SK-N-SH (cell line): ENCODE results near the gene NFKBIA. TPM values are rescaled to one million over a fixed set of nuclear protein-coding genes. Genes with fewer than 3 reads are reported as not detected.

Experiments used
- CTCF ChIA-PET: fragments of 300-600, 350-600 bp; formaldehyde crosslinking; extraction: SDS; loops from one replicate; lab custom pipeline; 2021; lab: Yijun Ruan, JAX
- POLR2A ChIA-PET: fragments of 350-600 bp; sonication (Branson Sonifier 250); formaldehyde crosslinking; extraction: SDS; loops from one replicate; lab custom pipeline; 2020; ENCODE audit warnings: antibody characterized with exemption, inconsistent platforms; lab: Yijun Ruan, JAX
- DNase-seq: peaks from one replicate; pipeline ENCODE4 v3.0.0; 2012
- H2AFZ ChIP-seq: fragments of 200-600 bp; sonication (generic); 2 replicates; pipeline ENCODE4 v1.8.1; 2016; ENCODE audit warnings: antibody characterized with exemption, mild to moderate bottlenecking, low read depth
- H3F3A ChIP-seq: fragments of 200-600 bp; sonication (generic); replicated peaks from 2 replicates; pipeline ENCODE3; 2016; ENCODE audit warnings: antibody characterized with exemption, mild to moderate bottlenecking; ENCODE audit not compliant: insufficient read depth
- H3K27ac ChIP-seq, 2 experiments: fragments of 200-500 bp in 1 of 2; fragments of 200-600 bp in 1 of 2; sonication (Bioruptor generic) in 1 of 2; sonication (generic), shearing (Covaris generic) in 1 of 2; 2 replicates each; pipeline versions ENCODE4 v1.5.1 to v1.6.1; 2014 to 2016; ENCODE audit warnings: low read depth in 2 of 2, inconsistent platforms in 1 of 2, low read length in 1 of 2, mild to moderate bottlenecking in 1 of 2, mixed read lengths in 1 of 2
- H3K27me3 ChIP-seq: fragments of 200-600 bp; sonication (generic), shearing (Covaris generic); 2 replicates; pipeline ENCODE4 v1.6.1; 2016; ENCODE audit warnings: mixed run types; ENCODE audit not compliant: insufficient read depth
- H3K36me3 ChIP-seq, 2 experiments: fragments of 200-500 bp in 1 of 2; fragments of 200-600 bp in 1 of 2; sonication (Bioruptor generic) in 1 of 2; sonication (generic) in 1 of 2; replicated peaks in 1 of 2; 2 replicates each; pipeline versions ENCODE3 to v1.5.1; 2014 to 2016; ENCODE audit warnings: low read length in 1 of 2, mild to moderate bottlenecking in 1 of 2; ENCODE audit not compliant: insufficient read depth in 2 of 2, control insufficient read depth in 1 of 2
- H3K4me1 ChIP-seq, 2 experiments: fragments of 200-500 bp in 1 of 2; fragments of 200-600 bp in 1 of 2; sonication (Bioruptor generic) in 1 of 2; sonication (generic), shearing (Covaris generic) in 1 of 2; 2 replicates each; pipeline versions ENCODE4 v1.5.1 to v1.6.1; 2014 to 2016; ENCODE audit warnings: low read depth in 1 of 2, low read length in 1 of 2, mixed run types in 1 of 2; ENCODE audit not compliant: insufficient read depth in 2 of 2, control insufficient read depth in 1 of 2
- H3K4me2 ChIP-seq: fragments of 200-600 bp; sonication (generic), shearing (Covaris generic); 2 replicates; pipeline ENCODE4 v1.6.1; 2017; ENCODE audit warnings: mixed run types
- H3K4me3 ChIP-seq, 2 experiments: fragments of 200-500 bp in 1 of 2; fragments of 200-600 bp in 1 of 2; sonication (Bioruptor generic) in 1 of 2; sonication (generic), shearing (Covaris generic) in 1 of 2; 2 replicates each; pipeline versions ENCODE4 v1.5.1 to v1.8.1; 2014 to 2016; ENCODE audit warnings: low read depth in 2 of 2, inconsistent platforms in 1 of 2, low read length in 1 of 2, mild to moderate bottlenecking in 1 of 2, mixed read lengths in 1 of 2, moderate library complexity in 1 of 2
- H3K79me2 ChIP-seq: fragments of 200-600 bp; sonication (generic); 2 replicates; pipeline ENCODE4 v1.8.1; 2017; ENCODE audit warnings: mild to moderate bottlenecking; ENCODE audit not compliant: insufficient read depth
- H3K9ac ChIP-seq: fragments of 200-600 bp; sonication (generic); 2 replicates; pipeline ENCODE4 v1.6.1; 2017; ENCODE audit warnings: mixed run types
- H3K9me2 ChIP-seq: fragments of 200-600 bp; sonication (generic); 2 replicates; pipeline ENCODE4 v1.6.1; 2017; ENCODE audit warnings: mixed run types
- H3K9me3 ChIP-seq: fragments of 200-600 bp; sonication (generic); 2 replicates; pipeline ENCODE4 v1.6.1; 2017; ENCODE audit warnings: mixed run types, mild to moderate bottlenecking, moderate library complexity
- H4K20me1 ChIP-seq: fragments of 200-600 bp; sonication (generic); 2 replicates; pipeline ENCODE4 v1.6.1; 2017; ENCODE audit warnings: mild to moderate bottlenecking, mixed run types; ENCODE audit not compliant: insufficient read depth
- CHD2 ChIP-seq: fragments of 150-350 bp; IDR thresholded peaks from 2 replicates; pipeline ENCODE4 v1.6.1; 2018; ENCODE audit warnings: low read length; ENCODE audit not compliant: partially characterized antibody
- FOXM1 ChIP-seq: IDR thresholded peaks from 2 replicates; pipeline ENCODE4 v1.4.0; 2012; ENCODE audit warnings: low read depth, mild to moderate bottlenecking
- GATA2 ChIP-seq: sonication (generic); formaldehyde crosslinking; IDR thresholded peaks from 2 replicates; pipeline ENCODE4 v1.5.0; 2020; ENCODE audit warnings: mild to moderate bottlenecking, missing genetic modification reagents
- JUND ChIP-seq: IDR thresholded peaks from 2 replicates; pipeline ENCODE4 v1.4.0; 2012
- NRF1 ChIP-seq: IDR thresholded peaks from 2 replicates; pipeline ENCODE4 v1.6.1; 2012; ENCODE audit warnings: low read depth, mild to moderate bottlenecking, low read length
- PBX3 ChIP-seq: IDR thresholded peaks from 2 replicates; pipeline ENCODE4; 2012
- REST ChIP-seq: IDR thresholded peaks from 2 replicates; pipeline ENCODE4 v1.6.1; 2012; ENCODE audit warnings: mild to moderate bottlenecking, low read depth, low read length, moderate library complexity
- RFX5 ChIP-seq: IDR thresholded peaks from 2 replicates; pipeline ENCODE4 v1.6.1; 2012; ENCODE audit warnings: mild to moderate bottlenecking, improper control_type of control experiment, low read length
- RXRA ChIP-seq: IDR thresholded peaks from 2 replicates; pipeline ENCODE4 v1.4.0; 2012; ENCODE audit warnings: low read depth, mild to moderate bottlenecking, borderline replicate concordance
- USF2 ChIP-seq: fragments of 150-350 bp; IDR thresholded peaks from 2 replicates; pipeline ENCODE4 v1.6.1; 2017; ENCODE audit warnings: antibody characterized with exemption, low read length, low read depth, borderline replicate concordance
- YY1 ChIP-seq: IDR thresholded peaks from 2 replicates; pipeline ENCODE4 v1.4.0; 2012; ENCODE audit warnings: low read depth, mild to moderate bottlenecking
- WGBS: methylation state at CpG from one replicate; pipeline ENCODE4 v1.1.6; 2017; ENCODE audit warnings: low lambda C conversion rate; 5-methylcytosine and 5-hydroxymethylcytosine counted together
- polyA plus RNA-seq, 3 experiments: library from polyadenylated mRNA; depleted of rRNA; stranded (reverse); fragments of >200 nt; gene quantifications; 2 replicates each; pipeline ENCODE4 v1.2.3, GENCODE V29; 2012
- TF ChIP-seq, protein P1 (sequence below): IDR thresholded peaks from 2 replicates; pipeline ENCODE4 v1.4.0; 2012; ENCODE audit warnings: low read depth, borderline replicate concordance
- TF ChIP-seq, protein P2 (sequence below): IDR thresholded peaks from 2 replicates; pipeline ENCODE4 v1.4.0; 2012; ENCODE audit warnings: low read depth, borderline replicate concordance
- TF ChIP-seq, protein P3 (sequence below): fragments of 200-600 bp; sonication (generic); IDR thresholded peaks from 2 replicates; pipeline ENCODE4 v1.6.1; 2017; ENCODE audit warnings: antibody characterized with exemption, mild to moderate bottlenecking, moderate library complexity

The NFKBIA gene
- polyA plus RNA-seq, 1 of the 3 experiments (the other 2 are of a cell fraction), result 56.7 TPM

GRCh38 chr14:35388656-35389314, 15.8 kb downstream of the NFKBIA start:
- H3K27ac ChIP-seq, result no peak overlapping the region
- no peak overlapping the region for H2AFZ ChIP-seq
- ChIA-PET POLR2A (no interaction called here), CTCF (no interaction called here)
- no peak overlapping the region for H3K9ac ChIP-seq
- WGBS, result 85% methylated on average over 10 of the region's 14 CpGs
- no peak for DNase-seq
- peaks cover 15 to 28% of the 10 kb centered on the region in 2 experiments; a peak in 3 of 4 replicates for H3K4me1 ChIP-seq
- H3F3A ChIP-seq, result no peaks in the 10 kb centered on the region
- H4K20me1 ChIP-seq, result no peaks in the 10 kb centered on the region
- no peaks in the 10 kb centered on the region for H3K27me3 ChIP-seq
- no peak overlapping the region for H3K4me3 ChIP-seq
- H3K9me3 ChIP-seq, result no peaks in the 10 kb centered on the region
- H3K9me2 ChIP-seq, result no peaks in the 10 kb centered on the region
- no peaks in the 10 kb centered on the region for H3K36me3 ChIP-seq
- no peak for TF ChIP-seq GATA2 (CRISPR knock-in tag)
- no peaks in the 10 kb centered on the region for H3K79me2 ChIP-seq
- H3K4me2 ChIP-seq, result no peak overlapping the region

DNA sequence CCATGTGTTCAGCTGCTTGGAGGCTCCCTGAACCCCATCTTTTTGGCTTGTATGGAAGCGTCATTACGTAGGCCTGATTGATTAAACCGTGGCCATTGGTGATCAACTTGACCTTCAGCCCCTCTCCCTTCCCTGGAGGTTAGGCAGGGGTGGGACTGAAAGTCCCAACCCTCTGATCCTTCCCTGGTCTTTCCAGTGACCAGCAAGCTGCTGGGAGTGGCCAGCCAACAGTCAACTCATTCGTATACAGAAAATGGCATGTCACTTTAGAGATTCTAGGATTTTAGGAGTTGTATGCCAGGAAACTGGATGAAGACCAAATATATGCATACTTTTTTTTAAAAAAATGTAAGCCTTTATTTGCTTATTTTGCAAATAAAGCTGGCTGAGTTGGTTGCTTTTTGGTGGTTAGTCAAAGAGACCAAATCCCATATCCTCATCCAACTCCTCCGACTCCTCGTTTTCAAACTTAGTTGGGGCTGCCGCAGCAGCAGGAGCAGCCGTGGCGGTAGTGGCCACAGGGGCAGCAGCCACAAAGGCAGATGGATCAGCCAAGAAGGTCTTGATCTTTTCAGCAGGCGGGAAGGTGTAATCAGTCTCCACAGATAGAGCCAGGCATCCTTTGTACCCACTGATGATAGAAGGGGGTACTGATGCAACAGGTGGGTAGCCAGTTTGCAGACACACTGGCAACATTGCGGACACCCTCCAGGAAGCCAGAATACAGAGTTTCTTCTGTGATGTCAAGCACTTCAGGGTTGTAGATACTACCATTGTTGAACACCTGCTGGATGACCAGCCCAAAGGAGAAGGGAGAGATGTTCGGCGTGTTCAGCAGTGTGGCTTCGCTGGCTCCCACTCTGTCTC, 16.6 kb downstream of the NFKBIA start:
- Histone ChIP-seq H3K9ac (no peak overlapping the region), H3K27ac (no peak overlapping the region), H3K4me3 (no peak overlapping the region), H3F3A (no peaks in the 10 kb centered on the region), H3K9me3 (no peaks in the 10 kb centered on the region), H3K9me2 (no peaks in the 10 kb centered on the region), H3K79me2 (no peaks in the 10 kb centered on the region), H4K20me1 (no peaks in the 10 kb centered on the region), H3K4me2 (no peak overlapping the region), H3K36me3 (no peaks in the 10 kb centered on the region), H2AFZ (no peak overlapping the region), H3K27me3 (no peaks in the 10 kb centered on the region), H3K4me1 (peaks cover 15 to 31% of the 10 kb centered on the region in 2 experiments; a peak in 3 of 4 replicates)
- DNase-seq, result no peak
- 96% methylated on average over 11 of the region's 14 CpGs for WGBS
- ChIA-PET CTCF (interaction anchor here (1.2 kb wide), 1 partner anchor 12 kb away, joined by 3 read pairs; no protein-coding TSS in a partner anchor), POLR2A (no interaction called here)
- TF ChIP-seq RXRA (no peak), USF2 (no peak), PBX3 (no peak), FOXM1 (no peak), CHD2 (no peak), JUND (no peak), REST (no peak), RFX5 (no peak), NRF1 (no peak), YY1 (no peak)
- TF ChIP-seq, protein P1, sequence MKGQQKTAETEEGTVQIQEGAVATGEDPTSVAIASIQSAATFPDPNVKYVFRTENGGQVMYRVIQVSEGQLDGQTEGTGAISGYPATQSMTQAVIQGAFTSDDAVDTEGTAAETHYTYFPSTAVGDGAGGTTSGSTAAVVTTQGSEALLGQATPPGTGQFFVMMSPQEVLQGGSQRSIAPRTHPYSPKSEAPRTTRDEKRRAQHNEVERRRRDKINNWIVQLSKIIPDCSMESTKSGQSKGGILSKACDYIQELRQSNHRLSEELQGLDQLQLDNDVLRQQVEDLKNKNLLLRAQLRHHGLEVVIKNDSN, result no peak
- TF ChIP-seq, protein P2, sequence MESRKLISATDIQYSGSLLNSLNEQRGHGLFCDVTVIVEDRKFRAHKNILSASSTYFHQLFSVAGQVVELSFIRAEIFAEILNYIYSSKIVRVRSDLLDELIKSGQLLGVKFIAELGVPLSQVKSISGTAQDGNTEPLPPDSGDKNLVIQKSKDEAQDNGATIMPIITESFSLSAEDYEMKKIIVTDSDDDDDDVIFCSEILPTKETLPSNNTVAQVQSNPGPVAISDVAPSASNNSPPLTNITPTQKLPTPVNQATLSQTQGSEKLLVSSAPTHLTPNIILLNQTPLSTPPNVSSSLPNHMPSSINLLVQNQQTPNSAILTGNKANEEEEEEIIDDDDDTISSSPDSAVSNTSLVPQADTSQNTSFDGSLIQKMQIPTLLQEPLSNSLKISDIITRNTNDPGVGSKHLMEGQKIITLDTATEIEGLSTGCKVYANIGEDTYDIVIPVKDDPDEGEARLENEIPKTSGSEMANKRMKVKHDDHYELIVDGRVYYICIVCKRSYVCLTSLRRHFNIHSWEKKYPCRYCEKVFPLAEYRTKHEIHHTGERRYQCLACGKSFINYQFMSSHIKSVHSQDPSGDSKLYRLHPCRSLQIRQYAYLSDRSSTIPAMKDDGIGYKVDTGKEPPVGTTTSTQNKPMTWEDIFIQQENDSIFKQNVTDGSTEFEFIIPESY, result no peak
- TF ChIP-seq, protein P3, sequence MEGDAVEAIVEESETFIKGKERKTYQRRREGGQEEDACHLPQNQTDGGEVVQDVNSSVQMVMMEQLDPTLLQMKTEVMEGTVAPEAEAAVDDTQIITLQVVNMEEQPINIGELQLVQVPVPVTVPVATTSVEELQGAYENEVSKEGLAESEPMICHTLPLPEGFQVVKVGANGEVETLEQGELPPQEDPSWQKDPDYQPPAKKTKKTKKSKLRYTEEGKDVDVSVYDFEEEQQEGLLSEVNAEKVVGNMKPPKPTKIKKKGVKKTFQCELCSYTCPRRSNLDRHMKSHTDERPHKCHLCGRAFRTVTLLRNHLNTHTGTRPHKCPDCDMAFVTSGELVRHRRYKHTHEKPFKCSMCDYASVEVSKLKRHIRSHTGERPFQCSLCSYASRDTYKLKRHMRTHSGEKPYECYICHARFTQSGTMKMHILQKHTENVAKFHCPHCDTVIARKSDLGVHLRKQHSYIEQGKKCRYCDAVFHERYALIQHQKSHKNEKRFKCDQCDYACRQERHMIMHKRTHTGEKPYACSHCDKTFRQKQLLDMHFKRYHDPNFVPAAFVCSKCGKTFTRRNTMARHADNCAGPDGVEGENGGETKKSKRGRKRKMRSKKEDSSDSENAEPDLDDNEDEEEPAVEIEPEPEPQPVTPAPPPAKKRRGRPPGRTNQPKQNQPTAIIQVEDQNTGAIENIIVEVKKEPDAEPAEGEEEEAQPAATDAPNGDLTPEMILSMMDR, result no peak
